Measurements from ENCODE around the gene KDM5B. TPM values are rescaled to one million over a fixed set of nuclear protein-coding genes. Genes with fewer than 3 reads are reported as not detected.
"Not testable (repeated sequence)": the region's sequence is repeated elsewhere in the genome, so short reads cannot be mapped to it uniquely, and the experiment has no call there.

Gene KDM5B
- polyA plus RNA-seq, 1 donor from 2014 or later = 88.4 TPM

- H3K27ac ChIP-seq (ENCODE audit: low read length) = no peak overlapping the region
- H4K20me1 ChIP-seq (ENCODE audit: insufficient read depth) = no peaks in the 10 kb centered on the region
- H3K9ac ChIP-seq (ENCODE audit: low read length) = no peak overlapping the region
- no peak overlapping the region for H3K4me3 ChIP-seq (ENCODE audit: low read length)
- no peaks in the 10 kb centered on the region for H3K9me2 ChIP-seq (ENCODE audit: insufficient read depth, low read length)
- no peaks in the 10 kb centered on the region for H3K27me3 ChIP-seq (ENCODE audit: insufficient read depth, low read depth, low read length)
- no peaks in the 10 kb centered on the region for H3F3A ChIP-seq (ENCODE audit: insufficient read depth, low read length, poor library complexity, severe bottlenecking)
- no peak overlapping the region for H3K4me2 ChIP-seq (ENCODE audit: low read length)
- H3K36me3 ChIP-seq (ENCODE audit: insufficient read depth, low read length) = no peaks in the 10 kb centered on the region
- H3K9me3 ChIP-seq (ENCODE audit: low read length) = no peaks in the 10 kb centered on the region
- TF ChIP-seq RAD21 (conservative IDR thresholded peaks at IDR 0.05) = no peak
- no peak for TF ChIP-seq SMC3 (conservative IDR thresholded peaks at IDR 0.05; ENCODE audit: poor library complexity)
- TF ChIP-seq TAF1 (IDR thresholded peaks at IDR 0.05; ENCODE audit: low read depth) = no peak
- TF ChIP-seq, protein P1, sequence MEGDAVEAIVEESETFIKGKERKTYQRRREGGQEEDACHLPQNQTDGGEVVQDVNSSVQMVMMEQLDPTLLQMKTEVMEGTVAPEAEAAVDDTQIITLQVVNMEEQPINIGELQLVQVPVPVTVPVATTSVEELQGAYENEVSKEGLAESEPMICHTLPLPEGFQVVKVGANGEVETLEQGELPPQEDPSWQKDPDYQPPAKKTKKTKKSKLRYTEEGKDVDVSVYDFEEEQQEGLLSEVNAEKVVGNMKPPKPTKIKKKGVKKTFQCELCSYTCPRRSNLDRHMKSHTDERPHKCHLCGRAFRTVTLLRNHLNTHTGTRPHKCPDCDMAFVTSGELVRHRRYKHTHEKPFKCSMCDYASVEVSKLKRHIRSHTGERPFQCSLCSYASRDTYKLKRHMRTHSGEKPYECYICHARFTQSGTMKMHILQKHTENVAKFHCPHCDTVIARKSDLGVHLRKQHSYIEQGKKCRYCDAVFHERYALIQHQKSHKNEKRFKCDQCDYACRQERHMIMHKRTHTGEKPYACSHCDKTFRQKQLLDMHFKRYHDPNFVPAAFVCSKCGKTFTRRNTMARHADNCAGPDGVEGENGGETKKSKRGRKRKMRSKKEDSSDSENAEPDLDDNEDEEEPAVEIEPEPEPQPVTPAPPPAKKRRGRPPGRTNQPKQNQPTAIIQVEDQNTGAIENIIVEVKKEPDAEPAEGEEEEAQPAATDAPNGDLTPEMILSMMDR (IDR thresholded peaks at IDR 0.05; ENCODE audit: poor library complexity, severe bottlenecking) = no peak
- TF ChIP-seq MXI1 (conservative IDR thresholded peaks at IDR 0.05; ENCODE audit: poor library complexity, severe bottlenecking) = no peak
- TF ChIP-seq, protein P2, sequence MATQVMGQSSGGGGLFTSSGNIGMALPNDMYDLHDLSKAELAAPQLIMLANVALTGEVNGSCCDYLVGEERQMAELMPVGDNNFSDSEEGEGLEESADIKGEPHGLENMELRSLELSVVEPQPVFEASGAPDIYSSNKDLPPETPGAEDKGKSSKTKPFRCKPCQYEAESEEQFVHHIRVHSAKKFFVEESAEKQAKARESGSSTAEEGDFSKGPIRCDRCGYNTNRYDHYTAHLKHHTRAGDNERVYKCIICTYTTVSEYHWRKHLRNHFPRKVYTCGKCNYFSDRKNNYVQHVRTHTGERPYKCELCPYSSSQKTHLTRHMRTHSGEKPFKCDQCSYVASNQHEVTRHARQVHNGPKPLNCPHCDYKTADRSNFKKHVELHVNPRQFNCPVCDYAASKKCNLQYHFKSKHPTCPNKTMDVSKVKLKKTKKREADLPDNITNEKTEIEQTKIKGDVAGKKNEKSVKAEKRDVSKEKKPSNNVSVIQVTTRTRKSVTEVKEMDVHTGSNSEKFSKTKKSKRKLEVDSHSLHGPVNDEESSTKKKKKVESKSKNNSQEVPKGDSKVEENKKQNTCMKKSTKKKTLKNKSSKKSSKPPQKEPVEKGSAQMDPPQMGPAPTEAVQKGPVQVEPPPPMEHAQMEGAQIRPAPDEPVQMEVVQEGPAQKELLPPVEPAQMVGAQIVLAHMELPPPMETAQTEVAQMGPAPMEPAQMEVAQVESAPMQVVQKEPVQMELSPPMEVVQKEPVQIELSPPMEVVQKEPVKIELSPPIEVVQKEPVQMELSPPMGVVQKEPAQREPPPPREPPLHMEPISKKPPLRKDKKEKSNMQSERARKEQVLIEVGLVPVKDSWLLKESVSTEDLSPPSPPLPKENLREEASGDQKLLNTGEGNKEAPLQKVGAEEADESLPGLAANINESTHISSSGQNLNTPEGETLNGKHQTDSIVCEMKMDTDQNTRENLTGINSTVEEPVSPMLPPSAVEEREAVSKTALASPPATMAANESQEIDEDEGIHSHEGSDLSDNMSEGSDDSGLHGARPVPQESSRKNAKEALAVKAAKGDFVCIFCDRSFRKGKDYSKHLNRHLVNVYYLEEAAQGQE (IDR thresholded peaks at IDR 0.05; ENCODE audit: borderline replicate concordance) = no peak
- TF ChIP-seq EP300 (conservative IDR thresholded peaks at IDR 0.05; ENCODE audit: poor library complexity, severe bottlenecking) = no peak
- TF ChIP-seq POLR2AphosphoS5 (IDR thresholded peaks at IDR 0.05) = no peak
- TF ChIP-seq EZH2 (IDR thresholded peaks at IDR 0.05; ENCODE audit: borderline replicate concordance, insufficient read depth, low read length, poor library complexity, severe bottlenecking) = no peak
- H2AFZ ChIP-seq (ENCODE audit: low read depth, low read length) = no peak overlapping the region
- no peaks in the 10 kb centered on the region for H3K79me2 ChIP-seq (replicated peaks; ENCODE audit: insufficient read depth, low read length)
Measured at GRCh38 chr1:202834771-202835547, 26.7 kb upstream of the KDM5B start.

DNA sequence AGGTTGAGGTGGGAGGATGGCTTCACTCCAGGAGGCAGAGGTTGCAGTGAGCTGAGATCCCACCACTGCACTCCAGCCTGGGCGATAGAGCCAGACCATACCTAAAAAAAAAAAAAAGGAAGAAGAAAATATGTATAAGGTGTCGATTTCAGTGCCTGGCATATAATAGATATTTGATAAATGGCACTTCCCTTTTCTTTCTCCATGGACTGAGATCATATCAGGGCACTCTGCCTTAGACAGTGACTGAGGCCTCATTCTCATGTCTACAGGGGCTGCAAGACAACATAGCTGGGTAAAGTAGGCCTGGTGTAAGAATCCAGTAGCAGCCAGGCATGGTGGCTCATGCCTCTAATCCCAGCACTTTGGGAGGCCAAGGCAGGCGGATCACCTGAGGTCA is 23.7 kb upstream of the KDM5B start:
- no peak overlapping the region for H2AFZ ChIP-seq (ENCODE audit: low read depth, low read length)
- H4K20me1 ChIP-seq (ENCODE audit: insufficient read depth) = no peaks in the 10 kb centered on the region
- H3F3A ChIP-seq (ENCODE audit: insufficient read depth, low read length, poor library complexity, severe bottlenecking) = no peaks in the 10 kb centered on the region
- no peaks in the 10 kb centered on the region for H3K9me2 ChIP-seq (ENCODE audit: insufficient read depth, low read length)
- no peak overlapping the region for H3K4me3 ChIP-seq (ENCODE audit: low read length)
- H3K79me2 ChIP-seq (replicated peaks; ENCODE audit: insufficient read depth, low read length) = no peaks in the 10 kb centered on the region
- no peak overlapping the region for H3K9ac ChIP-seq (ENCODE audit: low read length)
- no peak overlapping the region for H3K4me2 ChIP-seq (ENCODE audit: low read length)
- TF ChIP-seq TAF1 (IDR thresholded peaks at IDR 0.05; ENCODE audit: low read depth) (no peak), POLR2AphosphoS5 (IDR thresholded peaks at IDR 0.05) (no peak), MXI1 (conservative IDR thresholded peaks at IDR 0.05; ENCODE audit: poor library complexity, severe bottlenecking) (no peak), RAD21 (conservative IDR thresholded peaks at IDR 0.05) (no peak), EP300 (conservative IDR thresholded peaks at IDR 0.05; ENCODE audit: poor library complexity, severe bottlenecking) (no peak), SMC3 (conservative IDR thresholded peaks at IDR 0.05; ENCODE audit: poor library complexity) (no peak), EZH2 (IDR thresholded peaks at IDR 0.05; ENCODE audit: borderline replicate concordance, insufficient read depth, low read length, poor library complexity, severe bottlenecking) (no peak)
- TF ChIP-seq, protein P2 (IDR thresholded peaks at IDR 0.05; ENCODE audit: borderline replicate concordance) = no peak
- TF ChIP-seq, protein P1 (IDR thresholded peaks at IDR 0.05; ENCODE audit: poor library complexity, severe bottlenecking) = no peak
- H3K27me3 ChIP-seq (ENCODE audit: insufficient read depth, low read depth, low read length) = no peaks in the 10 kb centered on the region
- no peak overlapping the region for H3K27ac ChIP-seq (ENCODE audit: low read length)
- H3K9me3 ChIP-seq (ENCODE audit: low read length) = no peaks in the 10 kb centered on the region
- no peaks in the 10 kb centered on the region for H3K36me3 ChIP-seq (ENCODE audit: insufficient read depth, low read length)

GRCh38 chr1:202829223-202829622 is 21.0 kb upstream of the KDM5B start:
- not testable (repeated sequence) for H3K9me3 ChIP-seq (ENCODE audit: low read length); H3K9ac ChIP-seq (ENCODE audit: low read length); H3K27ac ChIP-seq (ENCODE audit: low read length); H3F3A ChIP-seq (ENCODE audit: insufficient read depth, low read length, poor library complexity, severe bottlenecking); H3K27me3 ChIP-seq (ENCODE audit: insufficient read depth, low read depth, low read length); H3K36me3 ChIP-seq (ENCODE audit: insufficient read depth, low read length); H2AFZ ChIP-seq (ENCODE audit: low read depth, low read length); H4K20me1 ChIP-seq (ENCODE audit: insufficient read depth); H3K4me3 ChIP-seq (ENCODE audit: low read length); H3K79me2 ChIP-seq (replicated peaks; ENCODE audit: insufficient read depth, low read length); H3K9me2 ChIP-seq (ENCODE audit: insufficient read depth, low read length); H3K4me2 ChIP-seq (ENCODE audit: low read length)

Measured in neural cell (in vitro differentiated cells).